Measurements from ENCODE around the gene OASL. TPM values are rescaled to one million over a fixed set of nuclear protein-coding genes. Genes with fewer than 3 reads are reported as not detected.

The OASL gene
- polyA plus RNA-seq, 2 of the 4 experiments (the other 2 are of a cell fraction), result 0.81 to 0.94 TPM

DNA sequence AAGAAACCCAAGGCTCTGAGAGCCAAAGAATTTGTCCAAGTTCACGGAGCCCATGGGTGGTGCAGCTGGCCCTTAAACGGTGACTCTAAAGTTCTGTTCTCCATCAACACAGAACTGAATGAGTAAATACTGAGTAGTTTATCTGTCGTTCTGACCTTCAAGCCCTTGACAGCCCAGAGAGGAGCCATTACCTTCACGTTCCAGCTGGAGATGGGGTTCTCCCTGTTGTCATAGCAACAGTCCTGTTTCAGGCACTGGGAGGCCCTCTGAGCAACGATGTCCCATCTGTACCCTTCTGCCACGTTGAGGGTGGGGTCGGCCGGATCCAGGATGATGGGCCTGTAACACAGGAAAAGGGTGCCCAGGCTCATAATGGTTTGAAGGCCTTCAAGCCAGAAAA is 15.2 kb downstream of the OASL start (continued):
- TF ChIP-seq, protein P1, sequence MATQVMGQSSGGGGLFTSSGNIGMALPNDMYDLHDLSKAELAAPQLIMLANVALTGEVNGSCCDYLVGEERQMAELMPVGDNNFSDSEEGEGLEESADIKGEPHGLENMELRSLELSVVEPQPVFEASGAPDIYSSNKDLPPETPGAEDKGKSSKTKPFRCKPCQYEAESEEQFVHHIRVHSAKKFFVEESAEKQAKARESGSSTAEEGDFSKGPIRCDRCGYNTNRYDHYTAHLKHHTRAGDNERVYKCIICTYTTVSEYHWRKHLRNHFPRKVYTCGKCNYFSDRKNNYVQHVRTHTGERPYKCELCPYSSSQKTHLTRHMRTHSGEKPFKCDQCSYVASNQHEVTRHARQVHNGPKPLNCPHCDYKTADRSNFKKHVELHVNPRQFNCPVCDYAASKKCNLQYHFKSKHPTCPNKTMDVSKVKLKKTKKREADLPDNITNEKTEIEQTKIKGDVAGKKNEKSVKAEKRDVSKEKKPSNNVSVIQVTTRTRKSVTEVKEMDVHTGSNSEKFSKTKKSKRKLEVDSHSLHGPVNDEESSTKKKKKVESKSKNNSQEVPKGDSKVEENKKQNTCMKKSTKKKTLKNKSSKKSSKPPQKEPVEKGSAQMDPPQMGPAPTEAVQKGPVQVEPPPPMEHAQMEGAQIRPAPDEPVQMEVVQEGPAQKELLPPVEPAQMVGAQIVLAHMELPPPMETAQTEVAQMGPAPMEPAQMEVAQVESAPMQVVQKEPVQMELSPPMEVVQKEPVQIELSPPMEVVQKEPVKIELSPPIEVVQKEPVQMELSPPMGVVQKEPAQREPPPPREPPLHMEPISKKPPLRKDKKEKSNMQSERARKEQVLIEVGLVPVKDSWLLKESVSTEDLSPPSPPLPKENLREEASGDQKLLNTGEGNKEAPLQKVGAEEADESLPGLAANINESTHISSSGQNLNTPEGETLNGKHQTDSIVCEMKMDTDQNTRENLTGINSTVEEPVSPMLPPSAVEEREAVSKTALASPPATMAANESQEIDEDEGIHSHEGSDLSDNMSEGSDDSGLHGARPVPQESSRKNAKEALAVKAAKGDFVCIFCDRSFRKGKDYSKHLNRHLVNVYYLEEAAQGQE (IDR thresholded peaks at IDR 0.05), result no peak
- TF ChIP-seq FOXS1 (CRISPR knock-in tag; IDR thresholded peaks at IDR 0.05) (no peak), ZC3H11A (IDR thresholded peaks at IDR 0.05) (no peak), KDM1A (IDR thresholded peaks at IDR 0.05; ENCODE audit: low read depth) (no peak), KDM5A (IDR thresholded peaks at IDR 0.05) (no peak), RAD21 (conservative IDR thresholded peaks at IDR 0.05 in 1 of 2, IDR thresholded peaks at IDR 0.05 in 1 of 2) (no peak)

DNA sequence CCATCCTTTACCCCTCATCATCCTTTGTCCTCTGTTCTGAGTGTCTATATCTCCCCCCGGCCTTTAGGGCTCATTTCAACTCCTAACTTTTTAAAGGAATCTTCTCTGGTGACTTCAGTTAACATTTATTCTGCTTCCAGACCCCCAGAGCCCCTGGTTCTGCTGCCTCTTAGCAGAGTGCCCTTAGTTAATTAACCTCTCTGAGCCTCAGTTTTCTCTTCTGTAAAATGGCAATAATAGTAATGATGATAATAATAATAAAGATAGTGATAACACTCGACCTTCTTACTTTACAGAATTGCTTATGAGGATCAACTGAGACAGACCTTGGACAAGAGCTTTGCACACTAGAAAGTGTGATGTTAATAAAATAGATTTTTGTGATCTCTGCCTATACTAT is 16.3 kb downstream of the OASL start:
- DNase-seq (ENCODE audit: low read depth in 1 of 2, low spot score in 1 of 2) (no peak), ATAC-seq (no peak), FAIRE-seq (no peak)
- H3K9me3 ChIP-seq, result no peaks in the 10 kb centered on the region
- CTCF ChIA-PET, result interaction anchor here (1.3 kb wide), 1 partner anchor 12 kb away, joined by 4 read pairs; no protein-coding TSS in a partner anchor
- 47% methylated on average over 2 of the region's 2 CpGs for WGBS (ENCODE audit: missing lambda C conversion rate)
- POLR2A ChIA-PET, result no interaction called here
- no peak overlapping the region for H3K4me3 ChIP-seq
- no peak overlapping the region for H3K27ac ChIP-seq
- no peak overlapping the region for H3K4me2 ChIP-seq
- TF ChIP-seq FOSL2 (IDR thresholded peaks at IDR 0.05) (no peak), FOSL2 (CRISPR knock-in tag; IDR thresholded peaks at IDR 0.05) (no peak), RNF2 (IDR thresholded peaks at IDR 0.05; ENCODE audit: borderline replicate concordance, low read depth) (no peak), KDM5A (IDR thresholded peaks at IDR 0.05) (no peak), MYC (IDR thresholded peaks at IDR 0.05; ENCODE audit: borderline replicate concordance, low read length) (no peak), EP300 (IDR thresholded peaks at IDR 0.05) (no peak), CBX8 (IDR thresholded peaks at IDR 0.05) (no peak)
- TF ChIP-seq, protein P2, sequence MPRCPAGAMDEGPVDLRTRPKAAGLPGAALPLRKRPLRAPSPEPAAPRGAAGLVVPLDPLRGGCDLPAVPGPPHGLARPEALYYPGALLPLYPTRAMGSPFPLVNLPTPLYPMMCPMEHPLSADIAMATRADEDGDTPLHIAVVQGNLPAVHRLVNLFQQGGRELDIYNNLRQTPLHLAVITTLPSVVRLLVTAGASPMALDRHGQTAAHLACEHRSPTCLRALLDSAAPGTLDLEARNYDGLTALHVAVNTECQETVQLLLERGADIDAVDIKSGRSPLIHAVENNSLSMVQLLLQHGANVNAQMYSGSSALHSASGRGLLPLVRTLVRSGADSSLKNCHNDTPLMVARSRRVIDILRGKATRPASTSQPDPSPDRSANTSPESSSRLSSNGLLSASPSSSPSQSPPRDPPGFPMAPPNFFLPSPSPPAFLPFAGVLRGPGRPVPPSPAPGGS (IDR thresholded peaks at IDR 0.05), result no peak
- TF ChIP-seq, protein P3, sequence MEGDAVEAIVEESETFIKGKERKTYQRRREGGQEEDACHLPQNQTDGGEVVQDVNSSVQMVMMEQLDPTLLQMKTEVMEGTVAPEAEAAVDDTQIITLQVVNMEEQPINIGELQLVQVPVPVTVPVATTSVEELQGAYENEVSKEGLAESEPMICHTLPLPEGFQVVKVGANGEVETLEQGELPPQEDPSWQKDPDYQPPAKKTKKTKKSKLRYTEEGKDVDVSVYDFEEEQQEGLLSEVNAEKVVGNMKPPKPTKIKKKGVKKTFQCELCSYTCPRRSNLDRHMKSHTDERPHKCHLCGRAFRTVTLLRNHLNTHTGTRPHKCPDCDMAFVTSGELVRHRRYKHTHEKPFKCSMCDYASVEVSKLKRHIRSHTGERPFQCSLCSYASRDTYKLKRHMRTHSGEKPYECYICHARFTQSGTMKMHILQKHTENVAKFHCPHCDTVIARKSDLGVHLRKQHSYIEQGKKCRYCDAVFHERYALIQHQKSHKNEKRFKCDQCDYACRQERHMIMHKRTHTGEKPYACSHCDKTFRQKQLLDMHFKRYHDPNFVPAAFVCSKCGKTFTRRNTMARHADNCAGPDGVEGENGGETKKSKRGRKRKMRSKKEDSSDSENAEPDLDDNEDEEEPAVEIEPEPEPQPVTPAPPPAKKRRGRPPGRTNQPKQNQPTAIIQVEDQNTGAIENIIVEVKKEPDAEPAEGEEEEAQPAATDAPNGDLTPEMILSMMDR (IDR thresholded peaks at IDR 0.05), result no peak
- TF ChIP-seq, protein P4, sequence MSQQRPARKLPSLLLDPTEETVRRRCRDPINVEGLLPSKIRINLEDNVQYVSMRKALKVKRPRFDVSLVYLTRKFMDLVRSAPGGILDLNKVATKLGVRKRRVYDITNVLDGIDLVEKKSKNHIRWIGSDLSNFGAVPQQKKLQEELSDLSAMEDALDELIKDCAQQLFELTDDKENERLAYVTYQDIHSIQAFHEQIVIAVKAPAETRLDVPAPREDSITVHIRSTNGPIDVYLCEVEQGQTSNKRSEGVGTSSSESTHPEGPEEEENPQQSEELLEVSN (IDR thresholded peaks at IDR 0.05; ENCODE audit: borderline replicate concordance, low read depth), result no peak
- TF ChIP-seq, protein P5, sequence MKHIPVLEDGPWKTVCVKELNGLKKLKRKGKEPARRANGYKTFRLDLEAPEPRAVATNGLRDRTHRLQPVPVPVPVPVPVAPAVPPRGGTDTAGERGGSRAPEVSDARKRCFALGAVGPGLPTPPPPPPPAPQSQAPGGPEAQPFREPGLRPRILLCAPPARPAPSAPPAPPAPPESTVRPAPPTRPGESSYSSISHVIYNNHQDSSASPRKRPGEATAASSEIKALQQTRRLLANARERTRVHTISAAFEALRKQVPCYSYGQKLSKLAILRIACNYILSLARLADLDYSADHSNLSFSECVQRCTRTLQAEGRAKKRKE (CRISPR knock-in tag; IDR thresholded peaks at IDR 0.05; ENCODE audit: low read depth), result no peak
- peaks cover 15% of the 10 kb centered on the region for H3K4me1 ChIP-seq

DNA sequence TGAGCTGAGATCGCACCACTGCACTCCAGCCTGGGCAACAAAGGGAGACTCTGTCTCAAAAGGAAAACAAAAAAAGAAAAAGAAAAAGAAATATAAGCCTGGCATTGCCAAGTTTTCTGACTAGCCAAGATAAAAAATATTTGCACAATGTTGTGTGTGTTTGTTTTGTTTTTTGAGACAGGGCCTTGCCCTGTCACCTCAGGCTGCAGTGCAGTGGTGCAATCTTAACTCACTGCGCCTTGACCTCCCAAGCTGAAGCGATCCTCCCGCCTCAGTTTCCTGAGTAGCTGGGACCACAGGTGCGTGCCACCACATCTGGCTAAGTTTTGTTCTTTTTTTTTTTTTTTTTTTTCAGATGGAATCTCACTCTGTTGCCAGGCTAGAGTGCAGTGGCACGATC is 17.3 kb downstream of the OASL start:
- FAIRE-seq (no peak), ATAC-seq (no peak), DNase-seq (ENCODE audit: low read depth in 1 of 2, low spot score in 1 of 2) (no peak)
- ChIA-PET CTCF (no interaction called here), POLR2A (interaction anchor here (0.6 kb wide), 1 partner anchor 34 kb away, joined by 4 read pairs; no protein-coding TSS in a partner anchor)
- H3K4me2 ChIP-seq, result no peak overlapping the region
- no peak overlapping the region for H3K27ac ChIP-seq
- H3K4me3 ChIP-seq, result no peak overlapping the region
- peaks cover 15% of the 10 kb centered on the region for H3K4me1 ChIP-seq
- no peaks in the 10 kb centered on the region for H3K9me3 ChIP-seq
- WGBS (ENCODE audit: missing lambda C conversion rate), result 78% methylated on average over 6 of the region's 6 CpGs
- TF ChIP-seq NPAS2 (CRISPR knock-in tag; IDR thresholded peaks at IDR 0.05; ENCODE audit: borderline replicate concordance) (no peak), TP53 (CRISPR knock-in tag; IDR thresholded peaks at IDR 0.05) (no peak), ZNF302 (CRISPR knock-in tag; IDR thresholded peaks at IDR 0.05) (no peak), CHD4 (IDR thresholded peaks at IDR 0.05; ENCODE audit: borderline replicate concordance) (no peak), RARB (CRISPR knock-in tag; IDR thresholded peaks at IDR 0.05) (no peak), SMC3 (IDR thresholded peaks at IDR 0.05) (no peak), FOXS1 (CRISPR knock-in tag; IDR thresholded peaks at IDR 0.05) (no peak)
- TF ChIP-seq, protein P6, sequence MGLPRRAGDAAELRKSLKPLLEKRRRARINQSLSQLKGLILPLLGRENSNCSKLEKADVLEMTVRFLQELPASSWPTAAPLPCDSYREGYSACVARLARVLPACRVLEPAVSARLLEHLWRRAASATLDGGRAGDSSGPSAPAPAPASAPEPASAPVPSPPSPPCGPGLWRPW (IDR thresholded peaks at IDR 0.05), result no peak
- TF ChIP-seq, protein P3 (IDR thresholded peaks at IDR 0.05), result no peak
